Vagina (tissue), 2 donors: ENCODE measurements around the gene C3orf38.

ENCODE experiments used
- POLR2A ChIP-seq, 2 donors: fragments of 450-650 bp; IDR thresholded peaks; one replicate each; pipeline ENCODE4 v1.6.1; 2017; ENCODE audit warnings: antibody characterized with exemption in 2 of 2, mild to moderate bottlenecking in 2 of 2, moderate library complexity in 2 of 2
- POLR2AphosphoS5 ChIP-seq, 2 donors: sonication (generic); formaldehyde crosslinking; IDR thresholded peaks; one replicate each; pipeline ENCODE4 v1.9.0; 2017; ENCODE audit warnings: antibody characterized with exemption in 2 of 2, mild to moderate bottlenecking in 2 of 2, low read depth in 1 of 2; ENCODE audit not compliant: insufficient read depth in 1 of 2
- TF ChIP-seq, protein P1 (sequence below), 3 experiments: fragments of 450-650 bp in 2 of 3; fragments of 200-600 bp in 1 of 3; sonication (generic) in 1 of 3; IDR thresholded peaks; one replicate each; pipeline ENCODE4 v1.5.1; 2017 to 2019; ENCODE audit warnings: antibody characterized with exemption in 3 of 3, mild to moderate bottlenecking in 2 of 3, moderate library complexity in 2 of 3

DNA sequence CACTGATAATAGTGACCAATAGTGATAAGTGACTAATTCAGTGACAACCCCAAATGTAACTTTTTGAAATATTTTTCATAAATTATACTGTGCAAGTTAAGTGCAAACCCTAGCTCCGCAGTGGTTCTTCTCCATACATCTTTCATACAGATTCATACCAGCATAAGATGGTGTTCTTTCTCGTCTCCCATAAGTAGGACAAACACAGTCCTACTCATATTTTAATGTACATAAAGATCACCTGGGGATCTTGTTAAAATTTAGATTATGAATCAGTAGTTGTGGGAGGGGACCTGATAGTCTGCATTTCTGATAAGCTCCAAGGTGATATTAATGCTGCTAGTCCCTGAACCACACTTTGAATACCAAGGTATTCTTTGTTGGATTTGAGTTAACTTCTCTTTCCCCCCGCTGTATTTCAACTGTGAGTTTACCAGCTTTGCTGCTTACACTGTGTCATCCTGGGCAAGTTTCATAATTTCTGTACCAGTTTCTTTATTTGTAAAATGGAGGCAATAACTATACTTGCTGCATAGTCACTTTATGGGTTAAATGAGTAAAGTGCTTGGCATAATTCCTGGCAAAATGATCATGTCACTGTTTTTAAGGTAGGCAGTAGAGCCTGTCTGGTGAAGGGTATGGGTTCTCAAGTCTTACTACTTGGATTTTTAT lies 34.7 kb upstream of the C3orf38 start:
- TF ChIP-seq POLR2AphosphoS5 (IDR thresholded peaks at IDR 0.05; ENCODE audit: insufficient read depth in 1 of 2, low read depth in 1 of 2): no peak
- no peak for TF ChIP-seq POLR2A (IDR thresholded peaks at IDR 0.05)
- TF ChIP-seq, protein P1, sequence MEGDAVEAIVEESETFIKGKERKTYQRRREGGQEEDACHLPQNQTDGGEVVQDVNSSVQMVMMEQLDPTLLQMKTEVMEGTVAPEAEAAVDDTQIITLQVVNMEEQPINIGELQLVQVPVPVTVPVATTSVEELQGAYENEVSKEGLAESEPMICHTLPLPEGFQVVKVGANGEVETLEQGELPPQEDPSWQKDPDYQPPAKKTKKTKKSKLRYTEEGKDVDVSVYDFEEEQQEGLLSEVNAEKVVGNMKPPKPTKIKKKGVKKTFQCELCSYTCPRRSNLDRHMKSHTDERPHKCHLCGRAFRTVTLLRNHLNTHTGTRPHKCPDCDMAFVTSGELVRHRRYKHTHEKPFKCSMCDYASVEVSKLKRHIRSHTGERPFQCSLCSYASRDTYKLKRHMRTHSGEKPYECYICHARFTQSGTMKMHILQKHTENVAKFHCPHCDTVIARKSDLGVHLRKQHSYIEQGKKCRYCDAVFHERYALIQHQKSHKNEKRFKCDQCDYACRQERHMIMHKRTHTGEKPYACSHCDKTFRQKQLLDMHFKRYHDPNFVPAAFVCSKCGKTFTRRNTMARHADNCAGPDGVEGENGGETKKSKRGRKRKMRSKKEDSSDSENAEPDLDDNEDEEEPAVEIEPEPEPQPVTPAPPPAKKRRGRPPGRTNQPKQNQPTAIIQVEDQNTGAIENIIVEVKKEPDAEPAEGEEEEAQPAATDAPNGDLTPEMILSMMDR (IDR thresholded peaks at IDR 0.05): no peak
